H1 (cell line): ENCODE results near the gene CFHR4. TPM values are rescaled to one million over a fixed set of nuclear protein-coding genes. Genes with fewer than 3 reads are reported as not detected.

ENCODE experiments used
- CTCF ChIA-PET: fragments of 300-600 bp; sonication (Branson Sonifier 250); formaldehyde crosslinking; loops from one replicate; lab custom pipeline; 2021; ENCODE audit not compliant: partially characterized antibody; lab: Charles Lee
- POLR2A ChIA-PET: fragments of 300-600 bp; sonication (Branson Sonifier 250); formaldehyde crosslinking; loops from one replicate; lab custom pipeline; 2021; ENCODE audit warnings: inconsistent platforms; ENCODE audit not compliant: partially characterized antibody; lab: Charles Lee
- DNase-seq, 2 experiments: peaks; one replicate each; pipeline versions ENCODE4 v3.0.0 to v3.0.0-alpha.2; 2010 to 2022; ENCODE audit warnings: low spot score in 2 of 2, low read depth in 1 of 2, mixed read lengths in 1 of 2
- FAIRE-seq: peaks from 2 replicates; lab custom pipeline; 2011; peaks lifted over from hg19 to GRCh38; lab: Jason Lieb, UNC
- H2AFZ ChIP-seq: 2 replicates; pipeline ENCODE4 v1.8.1; 2012; ENCODE audit warnings: low read length, inconsistent platforms
- H2AK5ac ChIP-seq: 2 replicates; pipeline ENCODE4 v1.6.1; 2013; ENCODE audit warnings: low read depth, low read length
- H2BK120ac ChIP-seq: replicated peaks from 2 replicates; pipeline ENCODE3; 2013; ENCODE audit warnings: low read depth, low read length, inconsistent platforms
- H2BK12ac ChIP-seq: 2 replicates; pipeline ENCODE4 v1.6.1; 2013; ENCODE audit warnings: low read depth, low read length
- H2BK15ac ChIP-seq: 2 replicates; pipeline ENCODE4 v1.6.1; 2013; ENCODE audit warnings: low read length
- H2BK20ac ChIP-seq: 2 replicates; pipeline ENCODE4 v1.6.1; 2013; ENCODE audit warnings: low read length
- H2BK5ac ChIP-seq: 2 replicates; pipeline ENCODE4 v1.6.1; 2013; ENCODE audit warnings: low read depth, low read length
- H3K14ac ChIP-seq: 2 replicates; pipeline ENCODE4 v1.6.1; 2013; ENCODE audit warnings: inconsistent platforms; ENCODE audit not compliant: insufficient read length
- H3K18ac ChIP-seq: 2 replicates; pipeline ENCODE4 v1.6.1; 2013; ENCODE audit warnings: low read length; ENCODE audit errors: extremely low read depth
- H3K23ac ChIP-seq: 2 replicates; pipeline ENCODE4 v1.6.1; 2013; ENCODE audit warnings: inconsistent platforms; ENCODE audit not compliant: insufficient read length
- H3K23me2 ChIP-seq: 2 replicates; pipeline ENCODE4 v1.6.1; 2013; ENCODE audit warnings: low read depth, low read length
- H3K27ac ChIP-seq: 2 replicates; pipeline ENCODE4 v1.6.1; 2011; ENCODE audit warnings: low read depth, low read length, inconsistent platforms
- H3K27me3 ChIP-seq, 4 experiments: replicated peaks in 1 of 4; 1 replicate in 1 of 4; 2 replicates in 3 of 4; pipeline versions ENCODE4 v1.6.1 to v1.8.1; 2011 to 2013; ENCODE audit warnings: low read length in 3 of 4, mild to moderate bottlenecking in 3 of 4, inconsistent platforms in 2 of 4, mixed read lengths in 2 of 4, moderate library complexity in 1 of 4; ENCODE audit not compliant: control insufficient read depth in 3 of 4, insufficient read depth in 3 of 4; ENCODE audit errors: extremely low read depth in 1 of 4
- H3K36me3 ChIP-seq, 4 experiments: 2 replicates each; pipeline versions ENCODE4 v1.6.1 to v1.8.1; 2011 to 2013; ENCODE audit warnings: mild to moderate bottlenecking in 4 of 4, low read length in 3 of 4, moderate library complexity in 2 of 4, control low read depth in 1 of 4, inconsistent platforms in 1 of 4; ENCODE audit not compliant: insufficient read depth in 4 of 4, control insufficient read depth in 2 of 4
- H3K4ac ChIP-seq: replicated peaks from 2 replicates; pipeline ENCODE3; 2013; ENCODE audit warnings: low read length, low read depth, mixed read lengths, inconsistent platforms; ENCODE audit not compliant: insufficient read length
- H3K4me1 ChIP-seq, 4 experiments: replicated peaks in 1 of 4; 1 replicate in 1 of 4; 2 replicates in 3 of 4; pipeline versions ENCODE4 v1.6.1 to v1.8.1; 2011 to 2013; ENCODE audit warnings: low read length in 3 of 4, inconsistent platforms in 2 of 4, mixed read lengths in 1 of 4; ENCODE audit not compliant: insufficient read depth in 4 of 4, control insufficient read depth in 3 of 4
- H3K4me2 ChIP-seq, 2 experiments: 2 replicates each; pipeline versions ENCODE4 v1.6.1 to v1.8.1; 2011 to 2013; ENCODE audit warnings: low read depth in 2 of 2, low read length in 2 of 2, control low read depth in 1 of 2, inconsistent platforms in 1 of 2, mild to moderate bottlenecking in 1 of 2; ENCODE audit not compliant: insufficient read depth in 1 of 2
- H3K4me3 ChIP-seq, 4 experiments: fragments of 200-600, 300-600 bp in 1 of 4; sonication (generic), shearing (Covaris generic), sonication (Bioruptor Twin) in 1 of 4; 2 replicates each; pipeline versions ENCODE4 v1.5.1 to v1.8.1; 2011 to 2016; ENCODE audit warnings: low read length in 4 of 4, low read depth in 3 of 4, control low read depth in 2 of 4, inconsistent platforms in 2 of 4, mild to moderate bottlenecking in 2 of 4, mixed read lengths in 1 of 4, moderate library complexity in 1 of 4; ENCODE audit not compliant: insufficient read depth in 2 of 4; ENCODE audit errors: extremely low read depth in 1 of 4
- H3K56ac ChIP-seq: replicated peaks from 2 replicates; pipeline ENCODE3; 2013; ENCODE audit warnings: low read depth, mild to moderate bottlenecking, mixed read lengths, low read length, inconsistent platforms; ENCODE audit not compliant: insufficient read length
- H3K79me1 ChIP-seq: 2 replicates; pipeline ENCODE4 v1.6.1; 2013; ENCODE audit warnings: low read depth, low read length, control low read depth
- H3K79me2 ChIP-seq, 2 experiments: 2 replicates each; pipeline versions ENCODE4 v1.6.1 to v1.8.1; 2012 to 2013; ENCODE audit warnings: low read length in 2 of 2, mild to moderate bottlenecking in 2 of 2, inconsistent platforms in 1 of 2; ENCODE audit not compliant: insufficient read depth in 2 of 2, control insufficient read depth in 1 of 2
- H3K9ac ChIP-seq, 4 experiments: replicated peaks in 1 of 4; 1 replicate in 1 of 4; 2 replicates in 3 of 4; pipeline versions ENCODE4 v1.6.1 to v1.8.1; 2011 to 2013; ENCODE audit warnings: low read depth in 3 of 4, low read length in 3 of 4, control low read depth in 2 of 4, mild to moderate bottlenecking in 2 of 4, moderate library complexity in 2 of 4, inconsistent platforms in 1 of 4; ENCODE audit errors: extremely low read depth in 1 of 4
- H3K9me3 ChIP-seq, 2 experiments: 2 replicates each; pipeline versions ENCODE4 v1.6.1 to v1.8.1; 2012 to 2013; ENCODE audit warnings: mild to moderate bottlenecking in 2 of 2, moderate library complexity in 2 of 2, control low read depth in 1 of 2, inconsistent platforms in 1 of 2, low read depth in 1 of 2, low read length in 1 of 2, mixed read lengths in 1 of 2; ENCODE audit not compliant: insufficient read depth in 2 of 2
- H4K20me1 ChIP-seq, 2 experiments: replicated peaks in 1 of 2; 2 replicates each; pipeline versions ENCODE3 to v1.8.1; 2011 to 2013; ENCODE audit warnings: inconsistent platforms in 2 of 2, low read length in 2 of 2, mild to moderate bottlenecking in 1 of 2; ENCODE audit not compliant: insufficient read depth in 2 of 2, control insufficient read depth in 1 of 2
- H4K5ac ChIP-seq: 2 replicates; pipeline ENCODE4 v1.6.1; 2013; ENCODE audit warnings: low read length, low read depth, mixed read lengths, inconsistent platforms; ENCODE audit not compliant: insufficient read length
- H4K8ac ChIP-seq: 2 replicates; pipeline ENCODE4 v1.8.0; 2013; ENCODE audit warnings: mild to moderate bottlenecking, moderate library complexity, low read length, inconsistent platforms; ENCODE audit not compliant: insufficient read depth; ENCODE audit errors: extremely low read depth
- H4K91ac ChIP-seq: replicated peaks from 2 replicates; pipeline ENCODE3; 2013; ENCODE audit warnings: low read length, mixed read lengths, inconsistent platforms; ENCODE audit not compliant: insufficient read length
- EZH2 ChIP-seq: fragments of 200-600 bp; sonication (generic); IDR thresholded peaks from 2 replicates; pipeline ENCODE4 v1.7.1; 2012; ENCODE audit warnings: low read depth, mild to moderate bottlenecking, moderate library complexity, low read length, inconsistent platforms; ENCODE audit not compliant: severe bottlenecking
- PHF8 ChIP-seq: fragments of 200-600 bp; sonication (generic); conservative IDR thresholded peaks from 2 replicates; pipeline ENCODE4 v1.7.1; 2012; ENCODE audit warnings: low read depth, mild to moderate bottlenecking, inconsistent platforms, low read length, moderate library complexity
- RAD21 ChIP-seq, 2 experiments: IDR thresholded peaks in 1 of 2; conservative IDR thresholded peaks in 1 of 2; 2 replicates each; pipeline ENCODE4 v1.6.1; 2011; ENCODE audit warnings: low read depth in 2 of 2, low read length in 2 of 2, improper control_type of control experiment in 1 of 2, inconsistent platforms in 1 of 2, mild to moderate bottlenecking in 1 of 2, moderate library complexity in 1 of 2
- RXRA ChIP-seq: IDR thresholded peaks from 2 replicates; pipeline ENCODE4 v1.6.1; 2011; ENCODE audit warnings: low read depth, mild to moderate bottlenecking, low read length, moderate library complexity; ENCODE audit not compliant: insufficient read depth
- WGBS, 2 experiments: shearing (Covaris generic) in 1 of 2; methylation state at CpG; one replicate each; pipeline versions ENCODE4 v1.1.6 to v1.1.7; 2013 to 2015; ENCODE audit warnings: low lambda C conversion rate in 2 of 2, mixed read lengths in 2 of 2, inconsistent platforms in 1 of 2, low coverage in 1 of 2, missing lambda C conversion rate in 1 of 2; ENCODE audit not compliant: insufficient replicate concordance in 2 of 2, insufficient coverage in 1 of 2, insufficient read length in 1 of 2; ENCODE audit errors: extremely low coverage in 1 of 2, missing lambda C conversion rate in 1 of 2; 5-methylcytosine and 5-hydroxymethylcytosine counted together
- polyA plus RNA-seq, 7 experiments: library from polyadenylated mRNA; depleted of rRNA in 3 of 7; stranded (reverse) in 5 of 7; unstranded in 2 of 7; fragments of >200 nt in 5 of 7; fragments of 200-250 nt in 2 of 7; gene quantifications; 1 replicate in 5 of 7; 2 replicates in 1 of 7; 4 replicates in 1 of 7; pipeline versions ENCODE4 v1.2.1 to v1.2.3, GENCODE V29; 2011 to 2013; ENCODE audit warnings: missing spikeins in 2 of 7, mixed read lengths in 2 of 7
- total RNA-seq: library from RNA; stranded (reverse); fragmentation: NEBNext Ultra II Directional; extraction: Animal tissue kit (Norgen Biotek cat#: 25700); gene quantifications from 2 replicates; pipeline ENCODE4 v1.2.1, GENCODE V29; 2021
- TF ChIP-seq, protein P1 (sequence below), 3 experiments: IDR thresholded peaks; 1 replicate in 2 of 3; 2 replicates in 1 of 3; pipeline versions ENCODE4 v1.5.1 to v1.6.1; 2011; ENCODE audit warnings: low read length in 3 of 3, mild to moderate bottlenecking in 3 of 3, inconsistent platforms in 2 of 3, low read depth in 1 of 3, moderate library complexity in 1 of 3; ENCODE audit not compliant: insufficient read depth in 1 of 3; ENCODE audit errors: control extremely low read depth in 1 of 3

CFHR4 gene
- total and polyA plus RNA-seq, 2 of the 8 experiments (the other 6 are each of a cell fraction or from before 2014, with no cell fraction given) = not detected

DNA sequence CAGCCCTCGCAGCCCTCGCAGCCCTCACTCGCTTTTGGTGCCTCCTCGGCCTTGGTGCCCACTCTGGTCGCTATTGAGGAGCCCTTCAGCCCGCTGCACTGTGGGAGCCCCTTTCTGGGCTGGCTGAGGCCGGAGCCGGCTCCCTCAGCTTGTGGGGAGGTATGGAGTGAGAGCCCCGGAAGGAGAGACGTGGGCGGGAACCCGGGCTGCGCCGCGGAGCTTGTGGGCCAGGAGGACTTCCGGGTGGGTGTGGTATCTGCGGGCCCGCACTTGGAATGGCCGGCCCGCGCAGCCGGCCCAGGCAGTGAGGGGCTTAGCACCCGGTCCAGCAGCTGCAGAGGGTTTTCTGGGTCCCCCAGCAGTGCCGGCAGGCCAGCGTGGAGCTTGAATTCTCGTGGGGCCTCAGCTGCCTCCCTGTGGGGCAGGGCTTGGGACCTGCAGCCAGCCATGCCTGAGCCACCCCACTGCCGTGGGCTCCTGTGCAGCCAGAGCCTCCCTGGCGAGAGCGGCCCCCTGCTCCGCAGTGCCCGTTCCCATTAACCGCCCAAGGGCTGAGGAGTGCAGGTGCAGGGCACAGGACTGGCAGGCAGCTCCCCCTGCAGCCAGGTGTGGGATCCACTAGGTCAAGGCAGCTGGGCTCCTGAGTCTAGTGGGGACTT lies 45.8 kb downstream of the CFHR4 start:
- Histone ChIP-seq H4K91ac (no peak overlapping the region), H4K8ac (no peak overlapping the region; the same call in 1 of the 2 replicates), H3K4ac (no peak overlapping the region), H3K27ac (no peak overlapping the region), H2BK120ac (no peak overlapping the region), H3K23ac (no peak overlapping the region), H3K36me3 (no peaks in the 10 kb centered on the region), H3K27me3 (no peaks in the 10 kb centered on the region), H2BK12ac (no peak overlapping the region), H3K79me2 (no peaks in the 10 kb centered on the region), H3K4me3 (no peak overlapping the region), H3K14ac (no peak overlapping the region), H3K79me1 (no peaks in the 10 kb centered on the region), H4K20me1 (no peaks in the 10 kb centered on the region), H2AFZ (no peak overlapping the region), H3K23me2 (no peaks in the 10 kb centered on the region), H2BK5ac (no peak overlapping the region), H3K9me3 (peaks cover 0 to 5% of the 10 kb centered on the region in 2 experiments; a peak in 1 of 4 replicates), H3K56ac (no peak overlapping the region), H3K18ac (no peak overlapping the region), H4K5ac (no peak overlapping the region), H2BK20ac (no peak overlapping the region), H3K4me2 (no peak overlapping the region), H2AK5ac (no peak overlapping the region), H3K4me1 (no peaks in the 10 kb centered on the region), H2BK15ac (no peak overlapping the region), H3K9ac (no peak overlapping the region)
- ChIA-PET CTCF (interaction anchor here (0.7 to 1.3 kb wide), 9 partner anchors 8 to 210 kb away, joined by 3 to 5 read pairs (median 3); no protein-coding TSS in a partner anchor), POLR2A (no interaction called here)
- peak; percentile 59 to 68 for TF ChIP-seq RAD21 (IDR thresholded peaks at IDR 0.05 in 1 of 2, conservative IDR thresholded peaks at IDR 0.05 in 1 of 2; ENCODE audit: low read depth in 2 of 2, low read length in 2 of 2)
- no peak for TF ChIP-seq RXRA
- TF ChIP-seq PHF8 = no peak
- TF ChIP-seq EZH2 = no peak
- TF ChIP-seq, protein P1, sequence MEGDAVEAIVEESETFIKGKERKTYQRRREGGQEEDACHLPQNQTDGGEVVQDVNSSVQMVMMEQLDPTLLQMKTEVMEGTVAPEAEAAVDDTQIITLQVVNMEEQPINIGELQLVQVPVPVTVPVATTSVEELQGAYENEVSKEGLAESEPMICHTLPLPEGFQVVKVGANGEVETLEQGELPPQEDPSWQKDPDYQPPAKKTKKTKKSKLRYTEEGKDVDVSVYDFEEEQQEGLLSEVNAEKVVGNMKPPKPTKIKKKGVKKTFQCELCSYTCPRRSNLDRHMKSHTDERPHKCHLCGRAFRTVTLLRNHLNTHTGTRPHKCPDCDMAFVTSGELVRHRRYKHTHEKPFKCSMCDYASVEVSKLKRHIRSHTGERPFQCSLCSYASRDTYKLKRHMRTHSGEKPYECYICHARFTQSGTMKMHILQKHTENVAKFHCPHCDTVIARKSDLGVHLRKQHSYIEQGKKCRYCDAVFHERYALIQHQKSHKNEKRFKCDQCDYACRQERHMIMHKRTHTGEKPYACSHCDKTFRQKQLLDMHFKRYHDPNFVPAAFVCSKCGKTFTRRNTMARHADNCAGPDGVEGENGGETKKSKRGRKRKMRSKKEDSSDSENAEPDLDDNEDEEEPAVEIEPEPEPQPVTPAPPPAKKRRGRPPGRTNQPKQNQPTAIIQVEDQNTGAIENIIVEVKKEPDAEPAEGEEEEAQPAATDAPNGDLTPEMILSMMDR (IDR thresholded peaks at IDR 0.05; ENCODE audit: control extremely low read depth in 1 of 3, insufficient read depth in 1 of 3, low read depth in 1 of 3, low read length in 3 of 3) = peak; percentile 50 to 69 (median 57)
- WGBS, 2 experiments = 92% methylated on average over 26 of the region's 32 CpGs; no CpG with 5 or more reads in 1 of the 2 experiments
- FAIRE-seq (no peak), DNase-seq (peak; percentile 34 to 50)
